WTC11 (cell line): ENCODE results near the gene COL12A1. TPM values are rescaled to one million over a fixed set of nuclear protein-coding genes. Genes with fewer than 3 reads are reported as not detected.

ENCODE experiments used
- ATAC-seq: fragments of 200-7000 bp; cut with Tn5 transposase; 2 replicates; pipeline ENCODE4 v1.10.0; 2021; ENCODE audit warnings: mild to moderate bottlenecking, moderate library complexity
- CTCF ChIA-PET: fragments of 300-600 bp; sonication (Branson Sonifier 250); formaldehyde crosslinking; loops from one replicate; lab custom pipeline; 2021; ENCODE audit warnings: antibody characterized with exemption; lab: Charles Lee
- POLR2A ChIA-PET: fragments of 350-600 bp; sonication (Branson Sonifier 250); formaldehyde crosslinking; loops from one replicate; lab custom pipeline; 2021; ENCODE audit warnings: antibody characterized with exemption; lab: Charles Lee
- DNase-seq: peaks from one replicate; pipeline ENCODE4 v3.0.0; 2021; ENCODE audit warnings: low spot score
- H3K27ac Mint-ChIP-seq: 2 replicates; pipeline ENCODE4 v1.8.0; 2021; ENCODE audit warnings: mixed read lengths
- H3K27me3 Mint-ChIP-seq: 2 replicates; pipeline ENCODE4 v1.8.0; 2021; ENCODE audit warnings: low read depth, mild to moderate bottlenecking, moderate library complexity, mixed read lengths
- H3K36me3 Mint-ChIP-seq: 2 replicates; pipeline ENCODE4 v1.8.0; 2021; ENCODE audit warnings: mixed read lengths
- H3K4me1 Mint-ChIP-seq: 2 replicates; pipeline ENCODE4 v1.8.0; 2022; ENCODE audit warnings: mixed read lengths
- H3K4me3 Mint-ChIP-seq: 2 replicates; pipeline ENCODE4 v1.8.0; 2021; ENCODE audit warnings: mild to moderate bottlenecking, moderate library complexity, mixed read lengths
- H3K9me3 Mint-ChIP-seq: 2 replicates; pipeline ENCODE4 v1.8.0; 2021; ENCODE audit warnings: mixed read lengths
- CREM ChIP-seq: sonication (generic); formaldehyde crosslinking; IDR thresholded peaks from 2 replicates; pipeline ENCODE4 v1.8.1; 2022; ENCODE audit warnings: mild to moderate bottlenecking, missing genetic modification reagents, moderate library complexity
- EMX1 ChIP-seq: fragments of 250-450 bp; sonication (Bioruptor Pico); IDR thresholded peaks from 2 replicates; pipeline ENCODE4 v1.8.0; 2021; ENCODE audit warnings: mild to moderate bottlenecking
- ERG ChIP-seq: fragments of 250-450 bp; sonication (Bioruptor Pico); IDR thresholded peaks from 2 replicates; pipeline ENCODE4 v1.8.0; 2021; ENCODE audit warnings: mild to moderate bottlenecking
- FOXJ3 ChIP-seq: sonication (generic); formaldehyde crosslinking; IDR thresholded peaks from 2 replicates; pipeline ENCODE4 v1.9.0; 2021; ENCODE audit warnings: missing genetic modification reagents, mild to moderate bottlenecking, borderline replicate concordance
- FOXP1 ChIP-seq: sonication (generic); formaldehyde crosslinking; IDR thresholded peaks from 2 replicates; pipeline ENCODE4 v1.8.0; 2022; ENCODE audit warnings: missing genetic modification reagents, mild to moderate bottlenecking, moderate library complexity, borderline replicate concordance
- FOXP4 ChIP-seq: sonication (generic); formaldehyde crosslinking; IDR thresholded peaks from 2 replicates; pipeline ENCODE4 v1.8.0; 2022; ENCODE audit warnings: mild to moderate bottlenecking, missing genetic modification reagents
- GABPB1 ChIP-seq: sonication (generic); formaldehyde crosslinking; IDR thresholded peaks from 2 replicates; pipeline ENCODE4 v1.8.1; 2023; ENCODE audit warnings: mild to moderate bottlenecking, missing genetic modification reagents
- HMGXB4 ChIP-seq: sonication (generic); formaldehyde crosslinking; IDR thresholded peaks from 2 replicates; pipeline ENCODE4 v1.8.1; 2023; ENCODE audit warnings: mild to moderate bottlenecking, moderate library complexity, missing genetic modification reagents
- KAT7 ChIP-seq: sonication (generic); formaldehyde crosslinking; IDR thresholded peaks from 2 replicates; pipeline ENCODE4 v1.8.1; 2023; ENCODE audit warnings: missing genetic modification reagents, mild to moderate bottlenecking, borderline replicate concordance
- NR1H2 ChIP-seq: sonication (generic); formaldehyde crosslinking; IDR thresholded peaks from 2 replicates; pipeline ENCODE4 v1.9.0; 2021; ENCODE audit warnings: mild to moderate bottlenecking, moderate library complexity, missing genetic modification reagents
- NR2C2 ChIP-seq: sonication (generic); formaldehyde crosslinking; IDR thresholded peaks from 2 replicates; pipeline ENCODE4 v1.8.0; 2022; ENCODE audit warnings: mild to moderate bottlenecking, missing genetic modification reagents
- RORB ChIP-seq: fragments of 250-450 bp; sonication (Bioruptor Pico); IDR thresholded peaks from 2 replicates; pipeline ENCODE4 v1.9.0; 2021; ENCODE audit warnings: mild to moderate bottlenecking
- SMAD3 ChIP-seq: sonication (generic); formaldehyde crosslinking; IDR thresholded peaks from 2 replicates; pipeline ENCODE4 v1.8.0; 2022; ENCODE audit warnings: missing genetic modification reagents, mild to moderate bottlenecking, borderline replicate concordance
- SOX15 ChIP-seq: fragments of 250-450 bp; sonication (Bioruptor Pico); IDR thresholded peaks from 2 replicates; pipeline ENCODE4 v1.9.0; 2021; ENCODE audit warnings: mild to moderate bottlenecking
- SP1 ChIP-seq: sonication (generic); formaldehyde crosslinking; conservative IDR thresholded peaks from 2 replicates; pipeline ENCODE4 v1.8.1; 2022; ENCODE audit warnings: missing genetic modification reagents
- TEAD1 ChIP-seq: sonication (generic); formaldehyde crosslinking; IDR thresholded peaks from 2 replicates; pipeline ENCODE4 v1.8.0; 2022; ENCODE audit warnings: mild to moderate bottlenecking, missing genetic modification reagents
- TP53 ChIP-seq: sonication (generic); formaldehyde crosslinking; IDR thresholded peaks from 2 replicates; pipeline ENCODE4 v1.8.1; 2023; ENCODE audit warnings: mild to moderate bottlenecking, missing genetic modification reagents
- ZBTB43 ChIP-seq: sonication (generic); formaldehyde crosslinking; IDR thresholded peaks from 2 replicates; pipeline ENCODE4 v1.8.1; 2023; ENCODE audit warnings: mild to moderate bottlenecking, missing genetic modification reagents
- ZNF138 ChIP-seq: sonication (generic); formaldehyde crosslinking; conservative IDR thresholded peaks from 2 replicates; pipeline ENCODE4 v1.8.1; 2022; ENCODE audit warnings: mild to moderate bottlenecking, moderate library complexity, missing genetic modification reagents
- ZNF423 ChIP-seq: fragments of 250-450 bp; sonication (Bioruptor Pico); IDR thresholded peaks from 2 replicates; pipeline ENCODE4 v2.1.2; 2022; ENCODE audit warnings: mild to moderate bottlenecking, moderate library complexity
- ZNF512 ChIP-seq: sonication (generic); formaldehyde crosslinking; IDR thresholded peaks from 2 replicates; pipeline ENCODE4 v1.8.1; 2022; ENCODE audit warnings: missing genetic modification reagents, borderline replicate concordance
- ZNF671 ChIP-seq: fragments of 250-450 bp; sonication (Bioruptor Pico); IDR thresholded peaks from 2 replicates; pipeline ENCODE4 v1.8.0; 2021; ENCODE audit warnings: mild to moderate bottlenecking
- ZSCAN18 ChIP-seq: fragments of 250-450 bp; sonication (Bioruptor Pico); IDR thresholded peaks from 2 replicates; pipeline ENCODE4 v2.1.2; 2022; ENCODE audit warnings: mild to moderate bottlenecking, moderate library complexity
- total RNA-seq: library from RNA; stranded (reverse); gene quantifications from 3 replicates; pipeline ENCODE4 v1.2.3, GENCODE V29; 2021

Gene COL12A1
- total RNA-seq, 1 experiment from 2014 or later: 1.1 TPM

- ATAC-seq (no peak), DNase-seq (no peak)
- POLR2A ChIA-PET: no interaction called here
- CTCF ChIA-PET: no interaction called here
- Mint-ChIP-seq H3K27me3 (peaks cover 58% of the 10 kb centered on the region), H3K4me1 (peaks cover 24% of the 10 kb centered on the region), H3K9me3 (no peaks in the 10 kb centered on the region), H3K4me3 (no peak overlapping the region; the same call in 1 of the 2 replicates), H3K27ac (no peak overlapping the region), H3K36me3 (no peaks in the 10 kb centered on the region)
- TF ChIP-seq NR1H2 (no peak), FOXP4 (CRISPR knock-in tag) (no peak), SMAD3 (no peak), EMX1 (CRISPR knock-in tag) (no peak), KAT7 (CRISPR knock-in tag) (no peak), ERG (CRISPR knock-in tag) (no peak)
Observed at GRCh38 chr6:75201021-75201420, 4.8 kb downstream of the COL12A1 start.

- H3K27ac Mint-ChIP-seq: no peak overlapping the region
- TF ChIP-seq SP1 (no peak), FOXP1 (CRISPR knock-in tag) (no peak), CREM (CRISPR knock-in tag) (no peak), HMGXB4 (no peak), NR2C2 (CRISPR knock-in tag) (no peak), RORB (CRISPR knock-in tag) (no peak), FOXP4 (CRISPR knock-in tag) (no peak), ZNF423 (CRISPR knock-in tag) (no peak), SOX15 (CRISPR knock-in tag) (no peak), ZBTB43 (no peak), ZNF138 (CRISPR knock-in tag) (no peak), ZNF671 (CRISPR knock-in tag) (no peak), ZSCAN18 (CRISPR knock-in tag) (no peak), ZNF512 (no peak), TP53 (no peak), FOXJ3 (CRISPR knock-in tag) (no peak), GABPB1 (CRISPR knock-in tag) (no peak), TEAD1 (no peak)
- peaks cover 21% of the 10 kb centered on the region for H3K4me1 Mint-ChIP-seq
- POLR2A ChIA-PET: no interaction called here
- H3K9me3 Mint-ChIP-seq: no peaks in the 10 kb centered on the region
- H3K36me3 Mint-ChIP-seq: no peaks in the 10 kb centered on the region
- peaks cover 46% of the 10 kb centered on the region for H3K27me3 Mint-ChIP-seq
- ATAC-seq (no peak), DNase-seq (no peak)
- CTCF ChIA-PET: interaction anchor here (0.8 kb wide), 1 partner anchor 9 kb away, joined by 5 read pairs; no protein-coding TSS in a partner anchor
- H3K4me3 Mint-ChIP-seq: no peak overlapping the region
Observed at GRCh38 chr6:75199889-75200288, 6.0 kb downstream of the COL12A1 start.
